Measurements from ENCODE around the gene SLC6A6. TPM values are rescaled to one million over a fixed set of nuclear protein-coding genes. Genes with fewer than 3 reads are reported as not detected.

Gene SLC6A6
- 58.6 and 59.0 TPM in 2 replicates for total RNA-seq (2014; rRNA removed; shearing (Covaris generic))

DNA sequence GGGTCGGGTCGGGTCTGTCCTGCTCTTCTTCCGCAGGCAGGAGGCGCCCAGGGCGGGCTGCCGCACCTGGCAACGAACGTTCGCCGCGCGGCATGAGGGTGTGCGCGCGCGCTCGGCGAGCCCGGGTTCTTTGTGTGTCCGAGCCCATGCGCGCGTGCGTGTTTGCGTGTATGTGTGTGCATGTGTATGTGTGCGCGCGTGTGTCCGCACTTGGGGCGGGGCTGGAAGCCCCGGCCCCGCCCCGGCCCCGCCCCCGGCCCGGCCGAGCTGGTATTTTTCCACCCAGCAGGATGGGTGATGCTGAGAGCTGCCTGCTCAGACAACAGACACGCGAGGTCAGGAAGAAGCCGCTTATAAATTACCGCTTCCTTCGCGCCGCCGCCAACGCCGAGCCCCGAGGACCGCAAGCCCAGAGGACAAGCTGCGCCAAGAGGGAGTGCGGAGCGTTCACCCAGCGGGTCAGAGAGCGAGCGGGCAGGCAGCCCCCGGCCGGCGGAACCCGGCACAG is at the start of gene SLC6A6:
TSS of gene SLC6A6 (plus strand) at position 303 of the 508 bp plus-strand sequence. CDS start 41,029 bp downstream, outside the sequence.
- peak; percentile 96 for DNase-seq (ENCODE audit: low read depth)

DNA sequence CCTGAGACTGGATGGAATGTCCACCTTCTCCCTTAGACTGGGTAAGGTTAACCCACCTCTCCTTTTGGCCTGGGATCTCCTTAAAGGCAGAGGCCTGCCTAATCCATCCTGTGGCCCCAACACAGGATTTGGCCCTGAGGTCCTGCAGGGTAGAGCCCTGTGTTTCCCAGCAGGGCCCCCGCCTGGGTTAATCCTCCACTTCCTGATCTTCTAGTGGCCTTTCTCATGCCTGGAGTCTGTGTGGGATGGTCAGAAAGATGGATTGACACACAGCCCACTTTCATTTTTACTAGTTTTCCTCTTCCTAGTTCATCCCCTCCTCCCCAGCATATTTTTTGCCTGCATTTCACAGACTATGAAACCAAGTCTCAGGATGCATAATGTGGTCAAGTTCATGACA is 48.9 kb upstream of the SLC6A6 start:
- DNase-seq (ENCODE audit: low read depth): no peak

DNA sequence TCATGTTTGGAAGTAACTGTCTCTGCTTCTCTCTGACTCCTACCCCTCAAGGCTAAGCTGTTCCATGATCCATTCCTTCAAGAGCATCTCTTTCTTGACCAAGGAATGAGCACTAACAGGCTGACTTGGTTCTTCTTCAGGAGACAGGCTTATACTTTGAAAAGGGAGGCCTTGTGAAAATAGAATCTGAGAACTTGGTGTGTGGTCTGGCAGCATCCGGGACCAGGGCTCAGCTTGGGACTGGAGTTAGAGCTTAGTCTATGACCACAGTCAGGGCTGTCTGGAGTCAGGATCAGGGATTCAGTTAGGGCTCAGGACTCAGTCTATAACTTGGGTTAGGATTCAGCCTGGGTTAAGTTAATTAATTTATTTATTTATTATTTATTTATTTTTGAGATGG is 44.9 kb upstream of the SLC6A6 start:
- DNase-seq (ENCODE audit: low read depth): no peak

DNA sequence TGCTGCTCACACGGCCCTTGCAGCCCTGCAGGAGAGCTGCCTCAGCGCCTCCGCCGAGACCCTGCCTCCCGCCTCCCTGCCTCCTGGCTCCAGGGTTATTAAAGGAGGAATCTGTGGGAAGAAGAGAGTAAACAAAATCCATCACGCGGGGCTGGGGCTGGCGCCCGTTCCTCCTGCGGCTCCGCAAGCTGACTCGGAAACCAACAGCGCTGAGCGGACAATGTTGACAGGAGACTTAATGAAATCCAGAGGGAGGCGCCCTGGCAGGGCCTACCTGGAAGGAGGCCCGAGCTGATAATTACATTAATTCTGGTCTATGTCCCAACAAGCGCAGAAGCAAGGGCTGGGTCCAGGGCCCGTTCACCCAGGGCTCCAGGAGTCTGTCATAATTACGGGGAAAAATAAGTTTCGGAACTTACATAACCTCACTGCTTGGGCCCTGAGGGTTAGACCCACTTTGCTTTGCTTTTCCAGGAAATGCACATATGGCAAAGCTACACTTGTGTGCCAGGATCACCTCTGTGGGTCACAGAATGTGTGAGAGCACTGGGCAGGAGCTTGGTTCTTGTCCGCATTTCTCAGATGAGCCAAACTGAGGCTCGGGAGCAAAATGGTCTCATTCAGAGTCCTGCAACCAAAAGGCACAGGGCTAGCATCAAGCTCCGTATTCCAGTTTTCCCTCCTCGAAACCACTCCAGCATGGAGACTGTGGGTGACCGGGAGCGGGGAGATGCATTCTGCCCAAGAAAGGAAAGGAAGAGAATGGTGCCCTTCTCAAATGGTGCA is 43.8 kb upstream of the SLC6A6 start:
- no peak for DNase-seq (ENCODE audit: low read depth)

DNA sequence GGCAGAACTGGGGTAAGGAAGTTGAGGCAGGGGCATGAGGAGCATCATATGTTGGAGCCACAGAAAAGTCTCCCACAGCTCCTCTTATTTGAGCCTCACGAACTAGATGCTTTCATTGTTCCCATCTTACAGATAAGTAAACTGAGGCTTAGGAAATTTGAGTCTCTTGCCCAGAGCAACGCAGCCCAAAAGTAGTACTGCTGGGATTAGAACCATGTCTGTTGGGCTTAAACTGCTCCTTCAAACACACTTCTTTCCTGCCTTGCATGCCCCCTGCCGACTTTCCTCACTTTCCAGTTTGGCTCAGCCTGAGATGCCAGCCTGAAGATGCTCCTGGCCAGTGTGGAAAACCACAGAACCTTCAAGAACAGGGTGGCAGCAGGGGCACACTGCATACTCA is 43.1 kb upstream of the SLC6A6 start:
- DNase-seq (ENCODE audit: low read depth): no peak

DNA sequence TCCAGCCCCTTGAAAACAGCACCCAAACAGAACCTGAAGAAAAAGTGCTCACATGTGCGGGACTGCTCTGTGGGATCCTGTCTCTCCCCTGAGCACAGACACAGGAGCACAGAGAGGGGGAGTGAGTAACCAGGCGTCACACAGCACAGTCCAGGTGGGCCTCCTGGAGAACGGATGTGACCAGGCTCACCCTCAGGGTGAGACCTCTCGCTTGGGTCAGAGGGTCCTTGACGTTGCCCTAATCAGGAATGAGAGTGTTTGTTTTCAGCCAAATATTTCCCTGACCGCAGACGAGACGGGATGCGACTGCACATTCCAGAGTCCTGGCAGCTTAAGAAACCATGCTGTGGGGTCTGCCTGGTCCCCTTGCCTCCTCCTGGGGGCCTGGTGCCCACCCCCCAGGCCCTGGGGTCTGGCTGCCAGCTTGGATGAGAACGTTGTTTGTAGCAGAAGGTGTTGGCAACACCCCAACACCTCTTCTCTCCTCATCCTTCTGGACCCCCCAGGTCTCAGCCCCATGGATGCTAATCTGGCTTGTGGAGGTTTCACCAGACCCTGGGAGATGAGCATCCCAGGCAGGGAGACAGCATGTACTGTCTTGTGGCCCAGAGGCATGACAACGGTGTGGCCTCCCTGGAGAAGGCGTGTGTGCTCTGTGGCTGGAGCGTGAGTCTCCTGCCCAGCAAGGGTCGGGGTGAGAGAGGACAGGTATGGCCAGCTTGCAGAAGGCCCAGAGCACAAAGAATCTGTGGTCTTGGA is 42.1 kb upstream of the SLC6A6 start:
- peak; percentile 71 for DNase-seq (ENCODE audit: low read depth)

DNA sequence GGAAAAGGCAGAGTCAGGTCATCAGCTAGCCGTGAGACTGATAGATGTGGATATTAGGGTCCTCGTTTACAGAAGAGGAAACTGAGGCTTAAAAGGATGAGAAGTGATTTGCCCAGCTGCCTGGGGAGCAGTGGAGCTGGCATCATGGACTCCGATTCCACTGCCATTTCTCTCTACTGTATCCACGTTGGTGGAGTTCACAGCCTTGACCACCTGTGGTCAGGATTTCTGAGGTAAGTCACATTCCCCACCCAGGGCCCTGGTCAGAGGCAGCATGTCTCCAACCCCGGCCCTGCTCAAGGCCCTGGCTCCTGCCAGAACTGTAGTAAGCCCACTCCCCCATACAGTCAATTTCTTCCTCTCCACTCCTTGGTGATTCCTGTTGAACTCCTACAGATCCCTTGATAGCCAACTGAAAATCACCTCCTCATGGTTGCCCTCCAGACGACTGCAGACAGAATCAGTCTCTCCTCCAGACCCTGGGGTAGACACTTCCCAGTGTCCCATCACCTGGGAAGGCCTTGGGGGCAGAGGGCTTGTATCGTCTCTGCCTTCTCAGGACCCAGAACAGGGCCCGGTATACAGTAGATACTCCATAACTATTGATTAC is 41.2 kb upstream of the SLC6A6 start:
- DNase-seq (ENCODE audit: low read depth): no peak

DNA sequence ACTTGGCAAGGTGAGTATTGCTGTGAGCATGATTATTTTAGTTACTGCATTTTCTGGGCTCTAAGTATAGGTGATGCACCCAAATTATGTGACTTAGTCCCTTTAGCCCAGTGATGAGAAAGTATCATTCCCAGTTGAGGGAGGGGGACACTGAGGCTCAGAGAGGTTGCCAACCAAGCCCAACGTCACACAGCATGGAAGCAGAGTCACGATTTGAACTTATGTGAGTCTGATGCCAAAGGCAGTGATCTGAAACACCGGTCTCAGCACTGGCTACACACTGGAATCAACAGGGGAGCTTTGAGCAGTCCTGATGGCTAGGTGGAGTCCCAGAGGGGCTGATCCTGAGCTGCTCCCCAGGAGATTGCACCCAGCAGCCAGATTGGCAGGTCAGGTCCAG is 39.5 kb upstream of the SLC6A6 start:
- no peak for DNase-seq (ENCODE audit: low read depth)

DNA sequence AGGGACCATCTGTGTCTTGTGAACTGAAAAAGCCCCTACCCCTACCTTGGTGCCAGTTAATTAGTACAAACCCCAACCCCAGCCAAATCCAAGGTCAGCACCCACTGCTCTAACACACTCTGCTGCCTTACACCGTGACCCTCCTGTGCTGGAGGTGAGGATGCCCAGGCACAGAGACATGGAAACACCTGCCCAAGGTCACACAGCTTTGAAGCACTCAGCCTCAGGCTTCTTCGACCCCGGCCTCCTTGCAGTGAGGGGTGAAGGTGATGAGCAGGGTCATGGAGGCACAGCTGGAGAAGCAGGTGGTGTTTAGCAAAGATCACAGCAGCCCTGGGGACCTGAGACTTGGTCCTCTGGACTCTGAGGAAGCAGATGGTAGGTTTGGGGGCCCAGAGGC is 39.0 kb upstream of the SLC6A6 start:
- no peak for DNase-seq (ENCODE audit: low read depth)

DNA sequence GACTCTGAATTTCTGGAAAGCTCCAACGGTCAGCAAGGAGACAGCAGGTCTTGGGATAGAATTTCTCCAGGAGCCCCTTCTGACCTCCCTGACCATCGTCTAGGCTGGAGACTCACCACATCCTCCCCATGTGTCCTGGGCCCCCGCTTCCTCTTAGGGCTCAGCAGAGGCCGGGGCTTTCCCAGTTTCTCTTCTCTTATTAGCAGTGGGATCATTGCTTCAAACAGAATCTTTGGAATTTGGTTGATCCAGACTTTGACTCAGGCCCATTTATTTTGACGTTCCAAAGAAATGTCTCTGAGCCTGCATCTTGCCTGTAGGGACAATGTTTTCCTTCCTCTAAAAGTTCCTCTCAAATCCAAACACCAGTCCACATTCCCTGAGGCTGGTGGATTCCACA is 38.4 kb upstream of the SLC6A6 start:
- peak; percentile 89 for DNase-seq (ENCODE audit: low read depth)

DNA sequence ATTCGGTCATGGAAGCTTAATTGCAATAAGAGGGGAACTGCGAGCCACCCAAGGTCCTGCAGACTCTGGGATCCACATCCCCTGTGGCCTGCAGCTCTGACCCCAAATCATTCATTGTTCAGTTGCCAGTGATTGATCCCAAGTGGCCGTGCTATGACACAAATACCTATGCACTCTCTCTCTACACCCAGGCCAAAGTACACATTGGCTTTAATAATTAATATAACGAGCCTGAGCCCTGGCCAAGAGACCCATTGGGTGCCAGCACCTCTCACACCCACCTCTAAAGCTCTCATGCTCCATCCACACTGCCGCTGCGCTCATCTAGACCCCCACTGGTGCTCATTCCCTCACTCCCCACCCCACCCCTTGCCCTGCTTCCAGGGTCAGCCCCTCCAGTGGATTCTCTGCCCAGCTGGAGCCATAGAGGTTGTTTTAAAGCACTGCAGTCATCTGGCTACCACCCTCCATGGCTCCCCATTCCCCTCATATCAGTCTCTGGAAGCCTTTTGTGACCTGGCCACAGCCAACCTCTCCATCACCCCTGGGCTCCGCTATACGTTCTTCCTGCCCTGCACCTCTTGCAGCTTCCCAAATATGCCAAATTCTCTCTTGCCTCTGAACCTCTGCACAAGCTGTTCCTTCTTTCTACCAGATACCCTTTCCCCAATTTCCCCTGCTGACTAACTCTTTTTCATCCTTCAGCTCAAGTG is 37.7 kb upstream of the SLC6A6 start:
- DNase-seq (ENCODE audit: low read depth): no peak

DNA sequence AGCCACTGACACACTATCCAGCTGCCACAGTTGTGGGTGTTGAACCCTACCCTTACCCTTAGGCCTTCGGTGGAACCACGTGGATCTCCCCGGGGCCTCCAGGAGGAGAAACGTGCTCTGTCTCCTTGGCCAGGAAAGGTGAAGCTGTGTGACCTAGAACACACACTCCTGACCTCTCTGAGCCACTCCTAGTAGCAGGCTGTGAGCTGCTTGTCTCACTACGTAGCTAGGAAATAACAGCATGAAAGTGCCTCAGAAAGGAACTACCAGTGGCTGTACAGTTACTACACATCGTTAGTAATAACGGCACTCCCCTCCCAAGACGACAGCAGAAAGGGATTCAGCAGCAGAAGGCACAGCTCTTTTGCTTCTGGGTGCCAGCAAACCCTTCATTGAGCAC is 36.2 kb upstream of the SLC6A6 start:
- no peak for DNase-seq (ENCODE audit: low read depth)

DNA sequence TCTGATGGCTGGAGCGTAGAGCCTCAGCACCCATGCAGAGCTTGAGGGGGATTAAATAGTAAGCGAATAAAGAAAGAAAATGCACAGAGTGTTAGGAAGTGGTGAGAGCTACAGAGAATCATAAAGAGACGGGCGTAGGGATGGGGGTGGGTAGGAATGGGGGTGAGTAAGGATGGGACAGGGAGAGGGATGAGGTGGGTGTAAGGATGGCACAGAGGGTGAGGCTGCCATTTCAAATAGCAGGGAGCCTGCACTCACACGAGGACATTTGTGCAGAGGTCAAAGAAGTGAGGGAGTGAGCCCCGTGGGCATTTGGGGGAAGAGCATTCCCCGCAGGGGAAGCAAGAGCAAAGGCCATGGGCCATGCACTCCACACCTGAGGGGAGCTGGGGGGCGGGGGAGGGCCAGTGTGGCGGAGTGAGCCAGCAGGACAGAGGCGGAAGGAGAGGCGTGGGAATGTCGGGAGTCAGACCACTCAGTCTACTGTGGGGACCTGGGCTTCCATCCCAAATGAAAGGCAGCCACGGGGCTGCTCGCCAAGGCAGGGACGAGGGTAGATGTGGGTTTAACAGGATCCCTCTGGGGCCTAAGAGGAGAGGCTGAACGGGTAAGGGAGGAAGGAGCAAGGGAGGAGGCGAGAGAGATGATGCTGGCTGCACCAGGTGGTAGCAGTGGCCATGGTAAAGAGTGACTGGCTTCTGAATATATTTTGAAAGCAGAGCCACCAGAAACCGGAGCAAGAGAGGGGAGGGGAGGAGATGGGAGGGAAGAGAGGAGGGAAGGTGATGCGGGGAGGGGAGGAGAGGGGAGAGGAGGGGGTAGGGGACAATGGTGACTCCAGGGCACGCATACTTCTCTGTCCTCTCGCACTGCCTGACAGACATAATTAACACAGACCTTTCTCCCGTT is 35.2 kb upstream of the SLC6A6 start:
- DNase-seq (ENCODE audit: low read depth): no peak

DNA sequence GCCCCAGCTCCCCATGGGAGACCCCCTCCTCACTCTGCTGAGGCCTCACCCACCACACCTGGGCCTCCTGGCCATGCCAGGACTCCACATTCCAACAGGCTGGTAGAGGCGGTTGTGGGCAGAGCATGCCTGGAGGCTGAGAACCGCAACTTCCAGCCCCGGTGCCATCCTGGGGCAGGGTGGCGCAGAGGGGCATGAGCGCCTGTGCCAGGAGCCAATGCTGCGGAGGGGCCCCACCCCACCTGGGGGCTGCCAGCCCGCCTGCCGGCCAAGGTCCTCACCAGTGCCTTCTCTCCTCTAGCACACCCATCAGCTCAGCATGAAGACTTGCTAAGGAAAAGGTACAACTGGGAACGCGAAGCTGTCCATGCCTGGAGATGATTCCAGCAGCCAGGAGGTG is 34.3 kb upstream of the SLC6A6 start:
- no peak for DNase-seq (ENCODE audit: low read depth)

DNA sequence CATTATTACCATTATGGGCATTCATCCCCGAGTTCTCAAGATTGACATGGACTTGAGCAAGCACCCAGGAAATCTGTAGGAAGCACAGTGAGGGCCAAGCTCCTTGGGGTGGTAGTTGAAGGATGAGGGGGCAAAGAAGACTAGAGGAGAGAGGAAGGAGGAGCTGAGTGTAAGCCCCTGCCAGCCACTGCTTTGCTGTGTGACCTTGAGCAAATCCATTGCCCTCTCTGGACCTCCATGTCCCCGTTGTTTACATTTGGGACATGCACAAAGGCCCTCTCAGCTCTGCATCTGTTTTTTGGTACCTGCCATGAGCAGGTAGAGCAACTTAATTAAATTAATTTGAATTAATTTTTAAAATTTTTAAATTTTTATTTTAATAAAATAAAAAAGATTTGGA is 33.5 kb upstream of the SLC6A6 start:
- no peak for DNase-seq (ENCODE audit: low read depth)

DNA sequence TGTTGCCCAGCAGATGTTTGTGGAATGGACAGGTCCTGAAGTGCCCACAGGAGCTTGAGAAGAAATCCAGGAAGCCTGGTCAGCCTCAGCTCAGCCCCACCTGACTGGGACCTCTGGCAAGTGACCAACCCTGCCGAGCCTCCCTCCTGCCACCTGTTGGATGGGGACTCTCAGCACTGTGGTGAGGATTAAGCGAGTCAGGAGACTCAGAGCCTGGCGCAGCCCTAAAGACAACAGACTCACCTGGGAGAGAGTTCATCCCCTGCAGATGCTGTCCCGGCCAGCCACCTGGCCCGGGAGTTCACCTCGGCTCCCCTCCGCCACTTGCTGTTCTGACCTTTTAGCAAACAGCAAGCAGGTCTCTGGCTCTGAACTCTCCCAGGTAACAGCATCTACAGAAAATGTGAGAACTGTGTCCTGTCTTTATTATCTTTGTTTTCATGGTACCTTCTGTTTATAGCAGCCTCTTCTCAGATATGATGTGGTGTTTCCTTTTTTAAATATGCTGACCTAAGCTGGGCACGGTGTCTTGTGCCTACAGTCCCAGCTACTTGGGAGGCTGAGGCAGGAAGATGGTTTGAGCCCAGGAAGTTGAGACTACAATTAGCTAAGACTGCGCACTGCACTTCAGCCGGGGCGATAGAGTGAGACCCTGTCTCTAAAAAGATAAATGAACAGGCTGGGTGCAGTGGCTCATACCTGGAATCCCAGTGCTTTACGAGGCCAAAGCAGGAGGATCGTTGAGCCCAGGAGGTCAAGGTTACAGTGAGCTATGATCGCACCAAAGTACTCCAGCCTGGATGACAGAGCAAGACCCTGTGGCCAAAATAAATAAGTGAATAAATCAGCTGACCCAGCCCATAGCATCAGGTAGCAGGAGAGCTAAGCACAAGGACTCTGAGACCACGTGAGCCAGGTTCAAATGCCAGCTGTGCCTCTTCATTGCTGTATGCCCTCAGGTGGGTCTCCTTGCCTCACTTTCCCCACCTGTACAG is 32.4 kb upstream of the SLC6A6 start:
- no peak for DNase-seq (ENCODE audit: low read depth)

DNA sequence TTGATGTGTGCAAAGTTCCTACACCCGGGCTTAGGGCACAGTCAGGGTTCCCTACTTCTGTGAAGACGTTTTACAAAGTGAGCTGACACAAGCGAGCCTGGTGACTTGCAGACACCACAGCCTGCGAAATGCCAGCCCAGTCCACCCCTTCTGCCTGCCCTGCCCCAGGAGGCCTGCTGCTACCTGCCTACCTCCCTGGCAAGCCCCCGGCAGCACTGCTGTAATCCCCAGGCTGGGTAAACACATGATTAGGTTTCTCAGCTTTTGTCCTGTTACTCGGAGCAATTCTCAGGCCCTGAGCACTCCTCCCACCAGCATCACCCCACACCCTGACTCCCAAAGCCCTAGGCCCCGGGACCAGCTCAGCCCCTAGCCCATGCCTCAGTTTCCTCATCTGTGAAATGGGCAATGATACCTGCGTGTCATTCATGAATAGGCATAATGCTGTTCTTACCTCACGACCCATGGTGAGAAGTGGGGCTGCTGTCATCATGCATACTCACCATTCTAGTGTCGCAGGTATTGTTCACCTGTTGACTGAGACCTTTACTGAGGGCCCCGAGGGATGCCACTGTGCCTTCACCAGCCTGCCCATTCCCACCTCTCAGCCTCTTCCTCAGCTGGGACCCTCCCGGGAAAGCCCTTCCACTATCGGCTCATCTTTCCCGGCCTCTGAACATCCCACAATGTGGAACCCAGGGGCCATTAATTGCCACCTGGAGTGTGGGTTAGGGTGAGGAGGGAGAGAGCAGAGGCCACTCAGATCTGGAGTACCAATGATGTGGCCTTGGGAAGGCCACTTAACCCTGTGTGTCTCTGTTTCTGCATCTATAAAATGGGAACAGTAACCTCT is 31.5 kb upstream of the SLC6A6 start:
- no peak for DNase-seq (ENCODE audit: low read depth)
